ENCODE data around the gene BCORL1. TPM values are rescaled to one million over a fixed set of nuclear protein-coding genes. Genes with fewer than 3 reads are reported as not detected.
A peak's percentile ranks its signal among the peaks of the same experiment; 100 is the strongest.

Gene BCORL1
- total RNA-seq, 2 donors from 2014 or later, result 9.9 to 18.8 TPM

- ATAC-seq, result no peak
- Mint-ChIP-seq H3K27ac (no peak overlapping the region), H3K27me3 (peaks cover 0 to 3% of the 10 kb centered on the region in 2 donors), H3K36me3 (no peaks in the 10 kb centered on the region), H3K4me3 (no peak overlapping the region), H3K9me3 (no peaks in the 10 kb centered on the region), H3K4me1 (ENCODE audit: low read depth in 2 of 2) (no peaks in the 10 kb centered on the region)
- no peak for DNase-seq (ENCODE audit: low spot score)
These were observed 65.0 kb downstream of the BCORL1 start for GRCh38 chrX:130047416-130047815.

- no peak overlapping the region for H3K27ac Mint-ChIP-seq
- peaks cover 0 to 3% of the 10 kb centered on the region in 2 donors for H3K27me3 Mint-ChIP-seq
- no peak for DNase-seq (ENCODE audit: low spot score)
- no peak overlapping the region for H3K4me3 Mint-ChIP-seq
- no peak for ATAC-seq
- H3K36me3 Mint-ChIP-seq, result no peaks in the 10 kb centered on the region
- H3K4me1 Mint-ChIP-seq (ENCODE audit: low read depth in 2 of 2), result no peaks in the 10 kb centered on the region
- H3K9me3 Mint-ChIP-seq, result no peaks in the 10 kb centered on the region
These were observed 66.3 kb downstream of the BCORL1 start for GRCh38 chrX:130048686-130049222.

GRCh38 chrX:130049821-130050220 lies 67.4 kb downstream of the BCORL1 start:
- Mint-ChIP-seq H3K4me1 (ENCODE audit: low read depth in 2 of 2) (no peaks in the 10 kb centered on the region), H3K27me3 (peaks cover 0 to 3% of the 10 kb centered on the region in 2 donors), H3K4me3 (no peak overlapping the region), H3K9me3 (no peaks in the 10 kb centered on the region), H3K27ac (no peak overlapping the region), H3K36me3 (peaks cover 6% of the 10 kb centered on the region)
- DNase-seq (ENCODE audit: low spot score) (no peak), ATAC-seq (no peak)

- Mint-ChIP-seq H3K9me3 (no peaks in the 10 kb centered on the region), H3K27me3 (peaks cover 0 to 3% of the 10 kb centered on the region in 2 donors), H3K4me1 (ENCODE audit: low read depth in 2 of 2) (no peaks in the 10 kb centered on the region), H3K27ac (no peak overlapping the region), H3K4me3 (no peak overlapping the region), H3K36me3 (peaks cover 6% of the 10 kb centered on the region)
- no peak for DNase-seq (ENCODE audit: low spot score)
- ATAC-seq, result no peak
These were observed 68.9 kb downstream of the BCORL1 start for GRCh38 chrX:130051176-130051845.

- Mint-ChIP-seq H3K4me1 (ENCODE audit: low read depth in 2 of 2) (no peaks in the 10 kb centered on the region), H3K36me3 (peaks cover 6% of the 10 kb centered on the region), H3K9me3 (no peaks in the 10 kb centered on the region), H3K27ac (no peak overlapping the region), H3K27me3 (no peaks in the 10 kb centered on the region), H3K4me3 (no peak overlapping the region)
- ATAC-seq (no peak), DNase-seq (ENCODE audit: low spot score) (no peak)
These were observed 70.8 kb downstream of the BCORL1 start for GRCh38 chrX:130053236-130053635.

- H3K4me1 Mint-ChIP-seq (ENCODE audit: low read depth in 2 of 2), result no peaks in the 10 kb centered on the region
- peaks cover 6% of the 10 kb centered on the region for H3K36me3 Mint-ChIP-seq
- ATAC-seq (no peak), DNase-seq (ENCODE audit: low spot score) (no peak)
- no peak overlapping the region for H3K27ac Mint-ChIP-seq
- H3K9me3 Mint-ChIP-seq, result no peaks in the 10 kb centered on the region
- H3K4me3 Mint-ChIP-seq, result no peak overlapping the region
- no peaks in the 10 kb centered on the region for H3K27me3 Mint-ChIP-seq
These were observed 72.7 kb downstream of the BCORL1 start for GRCh38 chrX:130055103-130055502.

GRCh38 chrX:130055899-130056298 lies 73.5 kb downstream of the BCORL1 start:
- Mint-ChIP-seq H3K27ac (no peak overlapping the region), H3K36me3 (peaks cover 6% of the 10 kb centered on the region), H3K4me1 (ENCODE audit: low read depth in 2 of 2) (peaks cover 0 to 2% of the 10 kb centered on the region in 2 donors), H3K9me3 (no peaks in the 10 kb centered on the region), H3K4me3 (no peak overlapping the region), H3K27me3 (no peaks in the 10 kb centered on the region)
- DNase-seq (ENCODE audit: low spot score) (no peak), ATAC-seq (no peak)

GRCh38 chrX:130057209-130057608 lies 74.8 kb downstream of the BCORL1 start:
- peaks cover 0 to 5% of the 10 kb centered on the region in 2 donors for H3K4me1 Mint-ChIP-seq (ENCODE audit: low read depth in 2 of 2)
- H3K4me3 Mint-ChIP-seq, result no peak overlapping the region
- H3K27ac Mint-ChIP-seq, result no peak overlapping the region
- H3K9me3 Mint-ChIP-seq, result no peaks in the 10 kb centered on the region
- DNase-seq (ENCODE audit: low spot score) (no peak), ATAC-seq (no peak)
- peaks cover 0 to 2% of the 10 kb centered on the region in 2 donors for H3K27me3 Mint-ChIP-seq
- H3K36me3 Mint-ChIP-seq, result peaks cover 6% of the 10 kb centered on the region

- no peak for ATAC-seq
- no peak for DNase-seq (ENCODE audit: low spot score)
- Mint-ChIP-seq H3K4me3 (peak overlapping the region; percentile 56), H3K27ac (peak overlapping the region in 1 of 2 donors; percentile 47), H3K9me3 (no peaks in the 10 kb centered on the region), H3K27me3 (peaks cover 0 to 2% of the 10 kb centered on the region in 2 donors), H3K4me1 (ENCODE audit: low read depth in 2 of 2) (peaks cover 5% of the 10 kb centered on the region in 2 donors), H3K36me3 (peaks cover 6% of the 10 kb centered on the region)
These were observed 76.2 kb downstream of the BCORL1 start for GRCh38 chrX:130058652-130059051.

GRCh38 chrX:130060122-130061069 lies 78.0 kb downstream of the BCORL1 start:
- peak; percentile 84 for DNase-seq (ENCODE audit: low spot score)
- Mint-ChIP-seq H3K4me3 (peak overlapping the region; percentile 52), H3K9me3 (no peaks in the 10 kb centered on the region), H3K4me1 (ENCODE audit: low read depth in 2 of 2) (peaks cover 5 to 10% of the 10 kb centered on the region in 2 donors), H3K27me3 (peaks cover 0 to 2% of the 10 kb centered on the region in 2 donors), H3K36me3 (peaks cover 7% of the 10 kb centered on the region), H3K27ac (peak overlapping the region in 1 of 2 donors; percentile 35)
- peak; percentile 90 to 94 for ATAC-seq

GRCh38 chrX:130066975-130067615 lies 84.7 kb downstream of the BCORL1 start:
- Mint-ChIP-seq H3K4me1 (ENCODE audit: low read depth in 2 of 2) (peaks cover 5 to 10% of the 10 kb centered on the region in 2 donors), H3K27ac (no peak overlapping the region), H3K36me3 (peaks cover 11% of the 10 kb centered on the region), H3K27me3 (peaks cover 0 to 2% of the 10 kb centered on the region in 2 donors), H3K4me3 (peak overlapping the region; percentile 34), H3K9me3 (no peaks in the 10 kb centered on the region)
- DNase-seq (ENCODE audit: low spot score), result no peak
- ATAC-seq, result peak in 1 of 2 donors; percentile 40

- peaks cover 4 to 5% of the 10 kb centered on the region in 2 donors for H3K4me1 Mint-ChIP-seq (ENCODE audit: low read depth in 2 of 2)
- no peaks in the 10 kb centered on the region for H3K27me3 Mint-ChIP-seq
- H3K4me3 Mint-ChIP-seq, result no peak overlapping the region
- ATAC-seq, result no peak
- DNase-seq (ENCODE audit: low spot score), result no peak
- no peak overlapping the region for H3K27ac Mint-ChIP-seq
- no peaks in the 10 kb centered on the region for H3K9me3 Mint-ChIP-seq
- H3K36me3 Mint-ChIP-seq, result peaks cover 4% of the 10 kb centered on the region
These were observed 89.3 kb downstream of the BCORL1 start for GRCh38 chrX:130071611-130072344.

- Mint-ChIP-seq H3K4me1 (ENCODE audit: low read depth in 2 of 2) (peaks cover 3 to 4% of the 10 kb centered on the region in 2 donors), H3K27ac (no peak overlapping the region), H3K27me3 (no peaks in the 10 kb centered on the region), H3K4me3 (no peak overlapping the region), H3K9me3 (no peaks in the 10 kb centered on the region), H3K36me3 (peaks cover 1% of the 10 kb centered on the region)
- no peak for DNase-seq (ENCODE audit: low spot score)
- no peak for ATAC-seq
These were observed 89.9 kb downstream of the BCORL1 start for GRCh38 chrX:130072345-130072740.

Data from natural killer cell treated with Interleukin-12 subunit alpha and Interleukin-12 subunit beta and Interleukin-15 and Interleukin-18, amount 100 ng/mL, for 72 hours (primary cell).